Measurements from ENCODE around the gene ARL5A. TPM values are rescaled to one million over a fixed set of nuclear protein-coding genes. Genes with fewer than 3 reads are reported as not detected.
"Not testable (repeated sequence)": the region's sequence is repeated elsewhere in the genome, so short reads cannot be mapped to it uniquely, and the experiment has no call there.

ARL5A gene, protein sequence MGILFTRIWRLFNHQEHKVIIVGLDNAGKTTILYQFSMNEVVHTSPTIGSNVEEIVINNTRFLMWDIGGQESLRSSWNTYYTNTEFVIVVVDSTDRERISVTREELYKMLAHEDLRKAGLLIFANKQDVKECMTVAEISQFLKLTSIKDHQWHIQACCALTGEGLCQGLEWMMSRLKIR
- 24.0 and 41.4 TPM in 2 replicates for polyA plus RNA-seq (2014; cell fraction: cytosol; rRNA removed)
- polyA plus RNA-seq (2014; cell fraction: nucleus; rRNA removed): 15.7 and 19.0 TPM in 2 replicates

GRCh38 chr2:151828143-151828889 lies at the start of gene ARL5A:
TSS of gene ARL5A (minus strand) at chr2:151828421. CDS start at chr2:151828176, 245 bp downstream.
- DNase-seq (ENCODE audit: low spot score): peak; percentile 94

DNA sequence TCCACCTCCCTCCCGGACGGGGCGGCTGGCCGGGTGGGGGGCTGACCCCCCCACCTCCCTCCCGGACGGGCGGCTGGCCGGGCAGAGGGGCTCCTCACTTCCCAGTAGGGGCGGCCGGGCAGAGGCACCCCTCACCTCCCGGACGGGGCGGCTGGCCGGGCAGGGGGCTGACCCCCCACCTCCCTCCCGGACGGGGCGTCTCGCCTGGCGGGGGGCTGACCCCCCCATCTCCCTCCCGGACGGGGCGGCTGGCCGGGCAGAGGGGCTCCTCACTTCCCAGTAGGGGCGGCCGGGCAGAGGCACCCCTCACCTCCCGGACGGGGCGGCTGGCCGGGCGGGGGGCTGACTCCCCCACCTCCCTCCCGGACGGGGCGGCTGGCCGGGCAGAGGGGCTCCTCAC lies 47.4 kb upstream of the ARL5A start:
- not testable (repeated sequence) for DNase-seq (ENCODE audit: low spot score)

GRCh38 chr2:151872463-151872862 lies 44.2 kb upstream of the ARL5A start:
- DNase-seq (ENCODE audit: low spot score): no peak

DNA sequence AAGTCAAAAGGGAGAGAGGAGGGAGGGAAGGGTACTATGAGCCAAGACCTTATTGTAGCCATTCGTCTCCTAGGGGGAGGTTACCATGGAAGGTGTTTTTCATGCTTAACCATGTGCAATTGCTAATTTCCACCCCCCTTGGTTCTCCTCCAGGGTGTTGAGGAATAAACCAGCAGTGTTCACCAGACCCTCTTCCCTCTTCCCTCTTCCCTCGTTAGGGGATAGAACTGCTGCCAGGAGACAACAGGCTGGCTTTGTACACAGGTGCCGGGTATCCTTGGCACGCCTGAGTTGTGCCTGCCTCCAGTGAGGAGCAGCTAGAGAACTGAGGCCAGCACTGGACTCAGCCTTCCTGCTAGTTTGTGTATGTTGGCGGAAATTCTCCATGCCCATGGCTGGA lies 41.1 kb upstream of the ARL5A start:
- DNase-seq (ENCODE audit: low spot score): no peak

DNA sequence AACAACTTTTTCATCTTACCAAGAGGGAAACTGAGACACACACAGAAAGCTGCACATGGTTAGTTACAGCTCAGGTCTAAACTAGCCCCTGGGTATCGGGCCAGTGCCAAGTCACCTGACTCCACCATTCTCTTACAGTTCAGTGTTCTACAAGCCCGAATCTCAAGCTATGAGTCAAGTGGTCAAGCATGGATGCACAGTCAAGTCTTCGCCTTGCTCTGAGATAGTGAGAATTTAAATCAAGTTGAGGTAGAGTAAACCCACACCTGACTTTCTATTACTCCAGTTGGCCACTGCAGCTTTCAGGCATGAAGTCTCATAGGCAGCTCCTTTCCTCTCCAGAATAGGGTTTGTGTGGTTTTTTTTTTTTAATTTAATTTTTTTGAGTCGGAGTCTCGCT lies 34.5 kb upstream of the ARL5A start:
- no peak for DNase-seq (ENCODE audit: low spot score)

- DNase-seq (ENCODE audit: low spot score): no peak
These were observed 33.0 kb upstream of the ARL5A start for GRCh38 chr2:151861174-151861573.

DNA sequence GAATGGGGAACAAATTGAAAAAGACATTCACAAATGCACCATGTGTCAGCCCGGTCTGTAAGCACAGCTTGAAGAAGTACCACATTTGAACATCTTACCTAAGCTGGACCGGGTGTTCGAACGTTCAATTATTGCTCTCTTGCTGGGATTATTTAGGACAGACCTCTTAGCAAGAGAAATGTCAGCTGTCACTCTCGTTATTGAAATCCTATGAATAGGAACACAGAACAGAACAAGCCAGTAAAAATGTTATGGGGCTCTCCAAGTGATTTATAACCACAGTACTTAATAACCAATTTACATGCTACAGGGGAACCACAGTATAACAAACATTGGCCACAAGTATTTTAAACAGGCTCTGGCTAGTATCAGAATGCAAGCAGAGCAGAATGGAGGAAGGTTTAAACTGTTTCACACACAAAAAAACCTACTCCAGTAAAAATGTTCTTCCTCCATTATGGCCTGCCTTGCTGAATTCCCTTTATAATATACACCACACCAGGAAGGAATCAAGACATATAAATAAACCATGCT lies 32.5 kb upstream of the ARL5A start:
- DNase-seq (ENCODE audit: low spot score): no peak

DNA sequence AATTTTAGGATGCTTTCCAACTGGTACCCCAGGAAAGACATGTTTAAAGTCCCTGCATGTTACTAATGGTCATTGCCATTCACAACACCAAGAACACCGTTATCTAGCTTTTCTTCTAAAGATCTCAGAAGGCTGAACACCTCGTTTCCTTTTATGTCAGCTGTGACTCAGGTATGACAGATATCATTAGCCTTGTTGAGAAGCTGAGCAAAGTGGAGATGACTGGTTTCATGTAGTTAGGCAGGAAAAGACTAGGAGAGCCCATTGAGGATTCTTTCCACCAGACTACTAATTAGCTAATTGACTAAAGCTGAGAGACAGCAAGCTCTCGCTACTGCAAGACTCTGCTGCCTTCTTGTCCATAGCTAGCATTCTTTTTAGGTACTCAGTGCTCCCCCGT lies 32.0 kb upstream of the ARL5A start:
- no peak for DNase-seq (ENCODE audit: low spot score)

- no peak for DNase-seq (ENCODE audit: low spot score)
These were observed 29.4 kb upstream of the ARL5A start for GRCh38 chr2:151857650-151858049.

DNA sequence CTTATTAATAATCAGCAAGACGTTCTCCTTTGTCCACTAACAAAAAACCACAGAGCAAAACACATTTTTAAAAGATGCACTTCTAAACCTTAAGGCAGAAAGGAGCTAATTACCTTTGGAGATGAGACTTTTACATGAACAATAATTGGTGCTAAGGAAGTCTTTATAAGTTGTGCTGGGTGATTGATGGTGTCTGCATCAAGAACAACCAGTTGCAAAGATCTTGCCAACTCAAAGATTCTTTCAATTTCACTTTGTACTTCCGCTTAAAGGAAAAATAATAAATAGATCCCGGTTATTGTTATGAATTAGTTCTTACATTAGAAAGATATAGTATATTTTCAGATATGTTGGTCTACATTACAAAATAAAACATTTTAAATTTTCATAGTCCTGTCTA lies 26.9 kb upstream of the ARL5A start:
- DNase-seq (ENCODE audit: low spot score): no peak

- DNase-seq (ENCODE audit: low spot score): no peak
These were observed 25.0 kb upstream of the ARL5A start for GRCh38 chr2:151853070-151853758.

GRCh38 chr2:151852260-151853069 lies 24.2 kb upstream of the ARL5A start:
- no peak for DNase-seq (ENCODE audit: low spot score)

- DNase-seq (ENCODE audit: low spot score): peak; percentile 46
These were observed 23.5 kb upstream of the ARL5A start for GRCh38 chr2:151851761-151852160.

GRCh38 chr2:151849413-151850010 lies 21.3 kb upstream of the ARL5A start:
- DNase-seq (ENCODE audit: low spot score): no peak

DNA sequence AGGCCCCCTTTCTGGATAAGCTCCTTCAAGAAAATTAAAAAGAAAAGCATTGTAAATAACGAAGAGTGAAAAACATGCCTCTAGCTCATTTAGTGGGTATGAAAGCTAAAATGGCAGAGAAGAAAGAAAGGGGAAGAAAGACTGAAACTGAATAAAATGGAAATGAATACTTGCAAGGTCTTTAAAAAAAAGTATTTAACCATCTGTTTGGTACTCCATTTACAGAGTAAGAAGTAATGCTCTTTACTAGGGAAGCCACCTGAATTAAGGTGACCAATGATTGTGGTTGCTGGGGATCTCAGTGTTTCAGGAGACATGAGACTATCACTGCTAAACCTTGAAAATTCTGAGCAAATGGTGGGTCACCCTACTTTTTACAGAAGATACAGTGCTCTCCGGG lies 17.7 kb upstream of the ARL5A start:
- DNase-seq (ENCODE audit: low spot score): no peak

DNA sequence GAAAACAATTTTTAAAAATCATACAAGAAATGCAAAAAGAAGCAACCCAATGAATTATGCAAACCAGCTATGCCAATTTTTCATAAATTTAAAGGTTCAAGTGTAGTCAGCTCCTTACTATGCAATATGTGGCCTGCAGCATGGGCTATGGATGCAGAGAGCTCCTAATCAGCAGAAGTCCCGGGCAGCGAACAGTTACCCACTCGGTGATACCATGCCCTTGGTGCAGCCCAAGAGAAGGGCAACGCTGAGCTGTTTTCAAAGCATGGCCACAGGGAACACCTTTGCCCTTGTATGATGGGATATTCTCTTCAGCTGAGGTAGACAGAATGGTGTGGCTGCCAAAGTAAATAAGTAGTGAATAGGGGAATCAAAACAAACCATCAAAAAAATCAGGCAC lies 17.3 kb upstream of the ARL5A start:
- DNase-seq (ENCODE audit: low spot score): no peak

DNA sequence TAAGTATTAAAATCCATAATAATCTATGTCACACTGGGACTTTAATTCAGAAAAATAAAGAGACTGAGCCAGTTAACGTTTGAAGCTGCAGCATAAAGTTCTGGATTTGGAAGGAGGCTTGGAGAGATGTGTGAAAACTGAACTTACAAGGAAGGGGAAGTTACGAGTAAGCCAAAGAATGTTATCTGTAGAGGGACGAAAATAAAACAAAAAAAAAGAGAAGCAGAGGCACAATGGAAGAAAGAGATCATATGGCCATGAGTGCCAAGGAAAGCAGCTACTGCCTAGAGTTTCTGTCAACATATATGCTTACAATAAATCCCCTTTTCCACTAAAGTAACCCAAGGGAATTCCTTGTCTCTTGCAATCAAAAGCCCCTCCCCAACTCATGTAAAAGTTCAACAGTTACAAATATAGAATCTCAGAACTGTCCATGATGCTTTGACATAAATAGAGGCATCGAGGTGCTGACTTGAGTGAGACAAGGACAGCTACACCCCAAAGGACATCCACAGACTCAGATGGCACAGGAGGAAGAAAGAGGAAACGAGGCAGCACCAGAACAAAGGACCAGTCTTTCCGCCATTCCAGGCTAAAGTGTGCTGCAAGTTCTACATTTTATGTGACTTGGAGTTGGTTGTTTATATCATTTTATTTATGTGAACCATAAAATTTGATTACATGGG lies 16.1 kb upstream of the ARL5A start:
- no peak for DNase-seq (ENCODE audit: low spot score)

DNA sequence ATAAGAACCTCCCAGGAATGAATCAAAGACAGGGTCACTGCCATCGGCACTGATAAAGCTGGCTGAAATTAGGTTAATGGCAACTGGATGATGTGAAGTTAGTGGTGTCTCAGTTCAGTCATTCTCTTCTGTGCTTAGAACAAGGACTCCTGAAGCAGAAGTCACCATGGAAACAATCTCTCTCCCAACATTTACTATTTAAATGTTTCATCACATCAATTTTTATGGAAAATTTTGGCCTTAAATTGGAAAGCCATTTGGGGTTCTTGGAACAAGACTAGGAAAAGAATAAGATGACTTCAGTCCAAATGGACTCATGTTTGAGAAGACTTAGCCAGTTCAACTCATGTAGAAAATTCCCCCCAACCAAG lies 15.5 kb upstream of the ARL5A start:
- no peak for DNase-seq (ENCODE audit: low spot score)

DNA sequence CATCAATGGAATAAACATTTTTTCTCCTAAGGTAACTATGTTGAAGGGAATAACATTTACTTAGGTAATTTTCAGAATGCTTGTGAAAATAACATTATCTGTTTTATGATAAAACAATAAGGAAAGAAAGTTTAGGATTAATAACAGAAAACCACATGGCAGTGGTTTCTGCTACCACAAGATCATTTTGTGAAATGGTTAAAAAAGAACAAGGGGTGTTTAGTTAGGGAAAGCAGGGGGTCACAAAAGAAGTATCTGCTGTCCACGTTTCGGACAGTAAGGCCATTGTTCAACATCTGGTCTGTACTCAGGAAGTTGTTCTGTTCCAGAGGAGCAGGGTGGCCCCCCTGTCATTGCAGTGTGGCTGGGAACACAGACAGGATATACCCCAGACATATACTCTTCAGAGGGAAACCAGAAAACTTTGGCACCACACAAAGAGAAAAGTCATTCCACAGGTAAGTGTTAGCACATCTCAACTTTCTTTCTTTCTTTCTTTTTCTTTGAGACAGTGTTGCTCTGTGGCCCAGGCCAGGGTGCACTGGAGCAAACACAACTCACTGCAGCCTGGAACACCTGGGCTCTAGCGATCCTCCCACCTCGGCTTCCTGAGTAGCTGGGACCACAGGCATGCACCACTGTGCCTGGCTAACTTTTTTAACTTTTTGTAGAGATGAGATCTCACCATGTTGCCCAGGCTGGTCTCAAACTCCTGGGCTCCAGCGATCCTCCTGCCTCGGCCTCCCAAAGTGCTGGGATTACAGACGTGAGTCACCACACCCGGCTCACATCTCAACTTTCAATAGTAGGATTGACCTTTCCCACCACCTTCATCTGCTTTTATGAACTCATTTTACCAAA lies 14.8 kb upstream of the ARL5A start:
- no peak for DNase-seq (ENCODE audit: low spot score)

GRCh38 chr2:151841047-151841424 lies 12.8 kb upstream of the ARL5A start:
- DNase-seq (ENCODE audit: low spot score): no peak

All from SK-N-DZ (cell line).